HepG2 (cell line): ENCODE measurements around the gene MRPL27. TPM values are rescaled to one million over a fixed set of nuclear protein-coding genes. Genes with fewer than 3 reads are reported as not detected.
A peak's percentile ranks its signal among the peaks of the same experiment; 100 is the strongest.

ENCODE experiments used
- E2F2 ChIP-seq: sonication (generic); formaldehyde crosslinking; IDR thresholded peaks from 2 replicates; pipeline ENCODE4 v1.4.0; 2020; ENCODE audit warnings: missing genetic modification reagents, borderline replicate concordance
- FOSL1 ChIP-seq: sonication (generic); formaldehyde crosslinking; IDR thresholded peaks from 2 replicates; pipeline ENCODE4 v1.9.0; 2021; ENCODE audit warnings: missing genetic modification reagents, borderline replicate concordance
- FOXJ3 ChIP-seq: sonication (generic); formaldehyde crosslinking; IDR thresholded peaks from 2 replicates; pipeline ENCODE4 v1.4.0; 2020; ENCODE audit warnings: missing genetic modification reagents, mild to moderate bottlenecking, borderline replicate concordance
- HIC2 ChIP-seq: sonication (generic); formaldehyde crosslinking; IDR thresholded peaks from 2 replicates; pipeline ENCODE4 v1.9.0; 2022; ENCODE audit warnings: low read depth, missing genetic modification reagents
- HINFP ChIP-seq: sonication (generic); formaldehyde crosslinking; IDR thresholded peaks from 2 replicates; pipeline ENCODE4 v1.4.0; 2020; ENCODE audit warnings: low read depth, mild to moderate bottlenecking, missing genetic modification reagents
- HMGA1 ChIP-seq: sonication (generic); formaldehyde crosslinking; conservative IDR thresholded peaks from 2 replicates; pipeline ENCODE4 v1.4.0; 2020; ENCODE audit warnings: missing genetic modification reagents
- HNF4A ChIP-seq: sonication (generic); formaldehyde crosslinking; IDR thresholded peaks from 2 replicates; pipeline ENCODE4 v1.4.0; 2020; ENCODE audit warnings: missing genetic modification reagents
- KDM4B ChIP-seq: sonication (generic); formaldehyde crosslinking; IDR thresholded peaks from 2 replicates; pipeline ENCODE4 v1.4.0; 2020; ENCODE audit warnings: missing genetic modification reagents
- MEF2D ChIP-seq: sonication (generic); formaldehyde crosslinking; IDR thresholded peaks from 2 replicates; pipeline ENCODE4 v1.5.1; 2020; ENCODE audit warnings: mild to moderate bottlenecking, missing genetic modification reagents
- NONO ChIP-seq, 2 experiments: fragments of 450-650 bp in 1 of 2; sonication (generic) in 1 of 2; formaldehyde crosslinking in 1 of 2; IDR thresholded peaks in 1 of 2; conservative IDR thresholded peaks in 1 of 2; 2 replicates each; pipeline versions ENCODE4 v1.6.1 to v1.8.0; 2017 to 2022; ENCODE audit warnings: mild to moderate bottlenecking in 1 of 2, missing genetic modification reagents in 1 of 2, moderate library complexity in 1 of 2
- PHB2 ChIP-seq: fragments of 450-650 bp; IDR thresholded peaks from 2 replicates; pipeline ENCODE4 v1.6.1; 2018; ENCODE audit not compliant: partially characterized antibody
- POGZ ChIP-seq: sonication (generic); formaldehyde crosslinking; IDR thresholded peaks from 2 replicates; pipeline ENCODE4 v1.4.0; 2020; ENCODE audit warnings: mild to moderate bottlenecking, missing genetic modification reagents
- POLR2A ChIP-seq, 2 experiments: IDR thresholded peaks; 2 replicates each; pipeline ENCODE4 v1.6.1; 2011; ENCODE audit warnings: low read depth in 2 of 2, low read length in 2 of 2, mild to moderate bottlenecking in 1 of 2, moderate library complexity in 1 of 2; ENCODE audit not compliant: insufficient read depth in 1 of 2
- TEAD3 ChIP-seq: optimal IDR thresholded peaks from 2 replicates; pipeline ENCODE3; 2016; ENCODE audit warnings: borderline replicate concordance
- TMF1 ChIP-seq: sonication (generic); formaldehyde crosslinking; IDR thresholded peaks from 2 replicates; pipeline ENCODE4 v1.8.1; 2022; ENCODE audit warnings: low read depth, missing genetic modification reagents
- ZBTB7B ChIP-seq: sonication (generic); formaldehyde crosslinking; IDR thresholded peaks from 2 replicates; pipeline ENCODE4 v1.4.0; 2020; ENCODE audit warnings: missing genetic modification reagents
- ZNF260 ChIP-seq: sonication (generic); formaldehyde crosslinking; IDR thresholded peaks from 2 replicates; pipeline ENCODE4 v1.4.0; 2020; ENCODE audit warnings: missing genetic modification reagents, low read depth, mild to moderate bottlenecking, borderline replicate concordance
- ZNF430 ChIP-seq: sonication (generic); formaldehyde crosslinking; IDR thresholded peaks from 2 replicates; pipeline ENCODE4 v1.9.0; 2021; ENCODE audit warnings: mild to moderate bottlenecking, missing genetic modification reagents
- ZNF432 ChIP-seq: sonication (generic); formaldehyde crosslinking; IDR thresholded peaks from 2 replicates; pipeline ENCODE4 v1.5.0; 2020; ENCODE audit warnings: missing genetic modification reagents, mild to moderate bottlenecking, borderline replicate concordance
- ZNF446 ChIP-seq: sonication (generic); formaldehyde crosslinking; IDR thresholded peaks from 2 replicates; pipeline ENCODE4 v1.5.0; 2020; ENCODE audit warnings: mild to moderate bottlenecking, missing genetic modification reagents
- ZNF616 ChIP-seq: sonication (generic); formaldehyde crosslinking; IDR thresholded peaks from 2 replicates; pipeline ENCODE4 v1.5.0; 2020; ENCODE audit warnings: low read depth, mild to moderate bottlenecking, missing genetic modification reagents
- ZNF75D ChIP-seq: sonication (generic); formaldehyde crosslinking; IDR thresholded peaks from 2 replicates; pipeline ENCODE4 v1.8.1; 2023; ENCODE audit warnings: missing genetic modification reagents, mild to moderate bottlenecking, borderline replicate concordance
- ZNF777 ChIP-seq: sonication (generic); formaldehyde crosslinking; IDR thresholded peaks from 2 replicates; pipeline ENCODE4 v1.4.0; 2020; ENCODE audit warnings: missing genetic modification reagents
- ZSCAN5A ChIP-seq: sonication (generic); formaldehyde crosslinking; IDR thresholded peaks from 2 replicates; pipeline ENCODE4 v1.8.0; 2022; ENCODE audit warnings: mild to moderate bottlenecking, missing genetic modification reagents, borderline replicate concordance
- ZSCAN9 ChIP-seq: IDR thresholded peaks from 2 replicates; pipeline ENCODE4 v1.6.1; 2016; ENCODE audit warnings: borderline replicate concordance
- polyA plus RNA-seq, 8 experiments: library from polyadenylated mRNA; depleted of rRNA in 3 of 8; stranded (reverse) in 7 of 8; unstranded in 1 of 8; fragments of >200 nt; fragmentation: Illumina TruSeq in 4 of 8; extraction: Trizol in 4 of 8; gene quantifications; 2 replicates each; pipeline versions ENCODE4 v1.2.1 to v1.2.3, GENCODE V29; 2011 to 2016; ENCODE audit warnings: low read depth in 4 of 8, missing spikeins in 1 of 8, mixed read lengths in 1 of 8; ENCODE audit not compliant: insufficient read depth in 1 of 8
- total RNA-seq, 5 experiments: library from RNA; depleted of rRNA; stranded (reverse); fragments of >200 nt; fragmentation: Illumina TruSeq; extraction: Trizol; gene quantifications; 2 replicates each; pipeline ENCODE4 v1.2.3, GENCODE V29; 2016; ENCODE audit warnings: low read depth in 1 of 5

Gene MRPL27
- total and polyA plus RNA-seq, 2 of the 13 experiments (the other 11 are each of a cell fraction or from before 2014, with no cell fraction given) = 137 to 217 TPM

- TF ChIP-seq ZNF616 = 0 out of 2 replicates have a peak, but pooled peaks have one; percentile 56
- no peak for TF ChIP-seq ZNF75D (CRISPR knock-in tag)
- no peak for TF ChIP-seq HMGA1 (CRISPR knock-in tag)
- TF ChIP-seq TMF1 (CRISPR knock-in tag) = peak; percentile 98
- peak; percentile 79; the same call in 1 of the 2 replicates for TF ChIP-seq ZNF430 (CRISPR knock-in tag)
- no peak for TF ChIP-seq ZNF432 (CRISPR knock-in tag)
- no peak for TF ChIP-seq NONO (IDR thresholded peaks at IDR 0.05)
- TF ChIP-seq NONO (CRISPR knock-in tag; conservative IDR thresholded peaks at IDR 0.05) = peak; percentile 100
- peak; percentile 91 to 96 for TF ChIP-seq POLR2A (IDR thresholded peaks at IDR 0.05; ENCODE audit: insufficient read depth in 1 of 2, low read depth in 2 of 2, low read length in 2 of 2)
- peak; percentile 99 for TF ChIP-seq KDM4B
- peak; percentile 51; the same call in 1 of the 2 replicates for TF ChIP-seq FOSL1 (CRISPR knock-in tag)
- peak; percentile 100 for TF ChIP-seq POGZ
- TF ChIP-seq FOXJ3 (CRISPR knock-in tag) = 0 out of 2 replicates have a peak, but pooled peaks have one; percentile 24
- peak; percentile 66 for TF ChIP-seq HNF4A (CRISPR knock-in tag)
- TF ChIP-seq PHB2 = no peak
- peak; percentile 94 for TF ChIP-seq TEAD3 (CRISPR knock-in tag)
- TF ChIP-seq ZNF446 (CRISPR knock-in tag) = peak; percentile 93
- peak; percentile 98 for TF ChIP-seq ZSCAN5A (CRISPR knock-in tag)
- TF ChIP-seq ZNF777 (CRISPR knock-in tag) = peak; percentile 91
- peak; percentile 98 for TF ChIP-seq ZBTB7B
- TF ChIP-seq ZSCAN9 = peak; percentile 97
- TF ChIP-seq ZNF260 = no peak
- TF ChIP-seq MEF2D (CRISPR knock-in tag) = peak; percentile 97
- TF ChIP-seq HINFP (CRISPR knock-in tag) = peak; percentile 94
- TF ChIP-seq HIC2 = peak; percentile 92
- TF ChIP-seq E2F2 (CRISPR knock-in tag) = peak; percentile 69; the same call in 1 of the 2 replicates
Measured at GRCh38 chr17:50397111-50397918, 24.3 kb upstream of the MRPL27 start, which contains the start of gene LRRC59 (continued).
